ENCODE measurements around the gene PSMG4. TPM values are rescaled to one million over a fixed set of nuclear protein-coding genes. Genes with fewer than 3 reads are reported as not detected.
A peak's percentile ranks its signal among the peaks of the same experiment; 100 is the strongest.

The PSMG4 gene
- total and polyA plus RNA-seq, 9 of the 15 experiments (the other 6 are each of a cell fraction or from before 2014, with no cell fraction given): 12.9 to 185 (median 52.0) TPM

GRCh38 chr6:3291987-3292386 lies 33.2 kb downstream of the PSMG4 start (continued):
- TF ChIP-seq ZNF398 (CRISPR knock-in tag; IDR thresholded peaks at IDR 0.05): no peak
- TF ChIP-seq ZNF740 (CRISPR knock-in tag; IDR thresholded peaks at IDR 0.05): no peak
- TF ChIP-seq ZNF740 (tag; IDR thresholded peaks at IDR 0.05): no peak
- TF ChIP-seq CSDE1 (IDR thresholded peaks at IDR 0.05): no peak
- TF ChIP-seq SNIP1 (IDR thresholded peaks at IDR 0.05; ENCODE audit: low read depth): no peak
- peak; percentile 59; the same call in 1 of the 2 replicates for TF ChIP-seq ZNF766 (CRISPR knock-in tag; conservative IDR thresholded peaks at IDR 0.05)
- TF ChIP-seq PBX2 (CRISPR knock-in tag; IDR thresholded peaks at IDR 0.05; ENCODE audit: low read depth): 0 out of 2 replicates have a peak, but pooled peaks have one; percentile 29
- TF ChIP-seq PBX2 (tag; conservative IDR thresholded peaks at IDR 0.05; ENCODE audit: low read depth): peak; percentile 97
- peak; percentile 69 for TF ChIP-seq BHLHE40 (IDR thresholded peaks at IDR 0.05; ENCODE audit: low read length)
- 0 out of 2 replicates have a peak, but pooled peaks have one; percentile 13 for TF ChIP-seq GABPB1 (CRISPR knock-in tag; IDR thresholded peaks at IDR 0.05)
- peak; percentile 68 for TF ChIP-seq ZNF592 (IDR thresholded peaks at IDR 0.05)
- TF ChIP-seq SOX6 (IDR thresholded peaks at IDR 0.05): peak; percentile 80
- no peak for TF ChIP-seq HIVEP1 (CRISPR knock-in tag; IDR thresholded peaks at IDR 0.05)
- no peak for TF ChIP-seq PHB2 (IDR thresholded peaks at IDR 0.05; ENCODE audit: low read depth)
- peak; percentile 75 for TF ChIP-seq TCF3 (CRISPR knock-in tag; IDR thresholded peaks at IDR 0.05)
- peak in 1 of 2 experiments; percentile 65; a peak in 1 of 3 replicates for TF ChIP-seq CBX3 (IDR thresholded peaks at IDR 0.05; ENCODE audit: borderline replicate concordance in 1 of 2, low read length in 2 of 2)
- no peak for TF ChIP-seq ZNF224 (CRISPR knock-in tag; IDR thresholded peaks at IDR 0.05)
- no peak for TF ChIP-seq NELFE (IDR thresholded peaks at IDR 0.05; ENCODE audit: insufficient read depth, insufficient read length)
- no peak for TF ChIP-seq FUS (optimal IDR thresholded peaks at IDR 0.05; ENCODE audit: low read depth, low read length)
- no peak for TF ChIP-seq ZNF717 (CRISPR knock-in tag; IDR thresholded peaks at IDR 0.05)
- peak; percentile 68 for TF ChIP-seq BRD9 (IDR thresholded peaks at IDR 0.05; ENCODE audit: low read depth, partially characterized antibody)
